NCI-H2196 treated with DMSO at 0.1 percent for 48 hours (cell line): ENCODE measurements around the gene TMEM45A.
A peak's percentile ranks its signal among the peaks of the same experiment; 100 is the strongest.
"Not testable (repeated sequence)": the region's sequence is repeated elsewhere in the genome, so short reads cannot be mapped to it uniquely, and the experiment has no call there.

ENCODE experiments used
- DNase-seq: peaks from one replicate; lab custom pipeline; 2025; ENCODE audit not compliant: unreplicated experiment; lab: John Stamatoyannopoulos, UW

TMEM45A gene

DNA sequence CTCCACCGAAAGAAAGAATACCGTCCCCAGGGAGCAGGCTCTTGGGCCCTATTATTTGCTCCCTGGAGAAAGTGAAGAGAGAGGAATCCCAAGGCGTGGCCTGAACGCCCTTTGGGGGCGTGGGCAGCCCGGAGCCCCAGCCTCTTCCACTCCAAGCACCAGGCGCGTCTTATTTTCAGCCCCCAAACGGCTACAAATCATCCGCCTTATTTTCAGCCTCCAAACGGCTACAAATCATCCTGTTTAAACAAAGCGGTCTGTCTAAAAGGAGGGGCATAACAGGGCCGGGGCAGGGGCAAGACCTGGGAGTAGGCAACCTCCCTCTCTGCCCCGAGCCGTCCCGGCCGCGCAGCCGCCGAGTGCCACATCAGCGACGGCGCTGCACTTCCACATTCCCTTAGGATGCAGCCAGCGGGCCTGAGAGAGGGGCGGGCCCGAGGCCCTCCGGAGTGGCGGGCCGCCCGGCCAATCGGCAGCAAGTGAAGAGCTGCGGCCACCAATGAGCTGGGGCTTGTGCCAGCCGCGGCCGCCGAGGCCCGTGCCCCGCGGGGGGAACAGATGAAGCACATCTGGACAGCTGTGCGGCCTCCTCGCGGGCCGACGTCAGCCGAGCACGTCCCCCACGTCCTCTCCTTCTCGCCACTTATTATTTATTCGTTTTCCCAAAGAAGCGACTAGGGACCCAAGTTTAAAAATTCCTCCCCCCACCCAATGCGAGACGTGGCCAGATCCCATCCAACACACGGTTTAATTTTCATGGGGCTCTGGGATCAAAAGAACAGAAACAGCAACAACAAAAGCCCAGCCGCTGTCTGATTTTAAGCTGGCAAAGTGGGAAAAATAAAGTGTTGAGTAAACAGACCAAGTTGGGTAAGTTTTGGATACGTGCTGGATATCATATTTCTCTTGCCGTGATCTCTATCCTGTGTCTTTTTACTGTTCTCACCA, at the start of gene TMEM45A:
Gene TMEM45A, plus strand, starts transcription at position 561 of the 948 bp plus-strand sequence. CDS start 62,593 bp downstream, outside the sequence.
- peak; percentile 66 for DNase-seq

GRCh38 chr3:100443690-100444089, 48.7 kb upstream of the TMEM45A start:
- no peak for DNase-seq

DNA sequence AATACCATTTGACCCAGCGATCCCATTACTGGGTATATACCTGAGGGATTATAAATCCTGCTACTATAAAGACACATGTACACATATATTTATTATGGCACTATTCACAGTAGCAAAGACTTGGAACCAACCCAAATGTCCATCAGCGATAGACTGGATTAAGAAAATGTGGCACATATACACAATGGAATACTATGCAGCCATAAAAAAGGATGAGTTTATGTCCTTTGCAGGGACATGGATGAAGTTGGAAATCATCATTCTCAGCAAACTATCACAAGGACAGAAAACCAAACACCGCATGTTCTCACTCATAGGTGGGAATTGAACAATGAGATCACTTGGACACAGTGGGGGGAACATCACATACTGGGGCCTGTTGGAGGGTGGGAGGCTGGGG, 45.4 kb upstream of the TMEM45A start:
- DNase-seq: not testable (repeated sequence)

DNA sequence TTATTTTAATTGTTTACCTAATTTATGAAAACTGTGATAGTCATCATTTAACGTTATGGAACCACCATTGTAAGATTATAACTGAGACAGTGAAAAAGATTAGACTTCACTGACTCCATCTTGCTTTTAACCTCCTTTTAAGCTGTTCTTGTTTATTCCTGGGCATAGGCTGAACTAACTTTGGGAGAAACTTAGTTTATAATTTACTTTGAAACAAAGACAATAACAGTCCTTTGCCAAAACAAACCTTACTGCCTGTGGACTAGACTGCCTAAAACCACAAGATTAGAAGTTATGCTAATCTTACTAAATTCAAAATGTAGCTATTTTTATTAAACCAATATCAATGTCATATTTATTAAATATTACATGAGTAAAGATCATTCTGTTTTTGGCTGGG, 44.3 kb upstream of the TMEM45A start:
- no peak for DNase-seq

DNA sequence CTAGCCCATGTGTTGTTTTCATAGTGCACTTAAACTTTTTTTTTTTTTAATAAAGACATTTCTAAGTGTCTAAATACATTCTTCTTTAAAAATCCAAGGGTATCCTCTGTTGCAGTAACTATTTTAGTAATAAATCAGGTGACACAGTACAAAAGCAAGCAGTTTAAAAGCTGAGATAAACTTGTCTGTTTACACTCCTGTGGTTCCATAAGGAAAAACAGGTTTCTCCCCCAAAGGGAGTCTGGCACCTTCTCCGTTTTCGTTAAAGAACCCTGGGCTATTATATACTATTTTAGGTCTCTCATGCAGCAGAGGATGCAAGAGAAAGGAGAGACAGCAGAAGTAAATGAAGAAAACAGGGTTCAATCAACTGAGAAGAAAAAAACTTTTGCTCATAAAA, 43.2 kb upstream of the TMEM45A start:
- no peak for DNase-seq

DNA sequence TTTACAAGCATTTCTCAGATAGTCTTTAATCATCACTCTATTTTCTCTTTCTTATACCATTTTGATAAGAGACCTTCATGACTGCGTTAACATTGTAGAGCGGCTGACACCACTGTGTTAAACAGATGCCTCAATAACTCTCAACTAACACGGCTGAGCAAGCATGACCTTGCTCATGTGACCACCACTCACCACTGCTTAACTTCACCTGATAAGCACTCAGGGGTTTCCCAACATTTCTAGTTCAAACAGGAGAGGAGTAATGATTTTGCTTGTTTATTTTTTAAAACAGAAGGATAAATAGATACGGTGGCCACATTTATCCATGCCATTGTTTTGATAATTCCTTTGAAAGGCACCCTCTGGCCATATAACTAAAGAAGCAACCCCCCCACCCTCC, 37.7 kb upstream of the TMEM45A start:
- DNase-seq: no peak

GRCh38 chr3:100455841-100456550, 36.4 kb upstream of the TMEM45A start:
- DNase-seq: no peak

- no peak for DNase-seq
Observed at GRCh38 chr3:100456745-100457144, 35.7 kb upstream of the TMEM45A start.

DNA sequence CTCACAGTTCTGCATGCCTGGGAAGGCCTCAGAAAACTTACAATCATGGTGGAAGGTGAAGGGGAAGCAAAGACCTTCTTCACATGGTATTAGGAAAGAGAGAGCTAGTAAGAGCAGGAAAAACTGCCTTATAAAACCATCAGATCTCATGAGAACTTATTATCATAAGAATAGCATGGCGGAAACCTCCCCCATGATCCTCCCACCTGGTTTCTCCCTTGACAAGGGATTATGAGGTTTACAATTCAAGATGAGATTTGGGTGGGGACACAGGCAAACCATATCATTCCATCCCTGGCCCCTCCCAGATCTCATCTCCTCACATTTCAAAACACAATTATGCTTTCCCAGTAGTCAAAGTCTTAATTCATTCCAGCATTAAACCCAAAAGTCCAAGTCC, 34.6 kb upstream of the TMEM45A start:
- DNase-seq: no peak

DNA sequence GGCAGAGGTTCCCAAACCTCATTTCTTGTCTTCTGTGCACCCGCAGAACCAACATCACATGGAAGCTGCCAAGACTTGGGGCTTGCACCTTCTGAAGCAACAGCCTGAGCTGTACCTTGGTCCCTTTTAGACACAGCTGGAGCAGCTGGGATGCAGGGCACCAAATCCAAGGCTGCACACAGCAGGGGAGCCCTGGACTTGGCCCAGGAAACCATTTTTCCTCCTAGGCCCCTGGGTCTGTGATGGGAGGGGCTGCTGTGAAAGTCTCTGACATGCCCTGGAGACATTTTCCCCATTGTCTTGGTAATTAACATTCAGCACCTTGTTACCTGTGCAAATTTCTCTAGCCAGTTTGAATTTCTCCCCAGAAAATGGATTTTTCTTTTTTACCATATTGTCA, 33.6 kb upstream of the TMEM45A start:
- no peak for DNase-seq

DNA sequence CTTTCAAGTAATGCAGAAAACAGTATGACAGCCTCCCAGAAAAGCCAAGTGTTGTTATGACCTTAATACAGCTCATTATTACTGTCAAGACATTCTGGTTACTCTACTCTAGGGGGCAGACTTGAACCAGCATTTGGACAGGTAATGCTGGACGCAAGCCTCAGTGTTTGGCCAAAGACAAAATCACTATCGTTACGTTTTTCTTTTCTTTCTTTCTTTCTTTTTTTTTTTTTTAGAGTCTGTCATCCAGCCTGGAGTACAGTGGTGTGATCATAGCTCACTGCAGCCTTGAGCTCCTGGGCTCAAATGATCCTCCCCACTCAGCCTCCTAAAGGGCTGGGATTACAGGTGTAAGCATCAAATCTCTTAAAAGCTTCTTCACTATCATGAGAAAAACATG, 29.4 kb upstream of the TMEM45A start:
- peak; percentile 29 for DNase-seq

DNA sequence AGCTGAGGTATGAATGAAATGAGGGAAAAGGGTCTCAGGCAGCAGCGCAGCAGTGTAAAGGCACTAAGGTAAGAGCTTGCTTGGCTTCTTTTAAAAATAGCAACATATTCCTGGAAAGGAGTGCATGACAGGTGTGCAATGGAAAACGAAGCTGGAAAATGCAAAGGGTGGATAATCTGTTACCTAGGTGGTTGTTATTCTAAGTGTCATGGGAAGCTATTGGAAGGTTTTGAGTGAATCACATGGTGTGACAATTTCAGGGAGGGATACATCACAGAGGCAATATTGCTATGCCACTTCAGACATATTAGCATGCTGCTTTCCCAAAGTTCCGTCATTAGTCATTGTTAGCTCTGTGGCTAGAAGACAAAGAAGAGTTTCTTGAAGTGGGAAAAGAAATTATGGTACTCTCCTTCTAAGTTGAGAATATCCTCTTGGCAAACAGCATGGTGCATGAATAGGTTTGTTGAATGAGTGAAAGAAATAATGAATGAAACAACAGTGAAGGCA, 28.7 kb upstream of the TMEM45A start:
- no peak for DNase-seq

DNA sequence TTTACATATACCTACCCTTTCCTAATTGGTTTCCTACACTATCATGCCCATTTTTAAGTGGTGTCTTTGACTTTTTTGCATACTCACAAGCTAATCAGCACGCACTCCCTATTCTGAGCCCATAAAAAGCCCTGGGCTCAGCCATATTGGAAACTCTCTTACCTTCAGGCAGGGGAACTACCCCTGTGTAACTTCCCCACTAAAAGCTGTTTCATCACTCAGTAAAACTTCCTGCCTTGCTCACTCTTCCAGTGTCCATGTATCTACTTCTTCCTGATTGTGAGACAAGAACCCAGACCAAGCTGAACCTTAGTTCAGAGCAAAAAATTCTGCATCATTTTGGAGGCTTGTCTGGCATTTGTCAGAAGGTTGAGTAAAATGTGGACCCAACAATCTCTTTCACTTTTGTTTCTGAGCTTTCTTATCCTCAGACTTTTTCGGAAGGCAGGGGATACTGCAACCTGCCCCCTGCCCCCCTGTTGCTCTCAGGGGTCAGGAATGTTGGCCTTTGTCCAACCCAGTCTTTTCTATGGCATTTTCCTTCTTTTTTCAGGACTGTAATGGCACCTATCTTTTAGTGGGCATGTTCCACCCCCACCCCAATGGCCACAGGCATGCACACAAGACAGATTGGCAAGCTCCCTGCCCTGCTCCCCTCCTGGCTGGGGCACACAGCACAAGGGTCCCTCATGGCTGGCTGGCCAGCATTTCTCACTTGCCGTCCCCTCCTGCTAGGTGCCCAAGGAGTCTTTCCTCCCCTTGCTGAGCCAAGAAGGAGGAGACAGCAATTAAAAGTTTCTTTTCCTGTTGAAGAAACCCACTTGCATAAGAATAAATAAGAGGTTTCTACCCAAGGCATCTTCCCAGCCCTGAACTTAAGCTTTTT, 26.3 kb upstream of the TMEM45A start:
- no peak for DNase-seq

DNA sequence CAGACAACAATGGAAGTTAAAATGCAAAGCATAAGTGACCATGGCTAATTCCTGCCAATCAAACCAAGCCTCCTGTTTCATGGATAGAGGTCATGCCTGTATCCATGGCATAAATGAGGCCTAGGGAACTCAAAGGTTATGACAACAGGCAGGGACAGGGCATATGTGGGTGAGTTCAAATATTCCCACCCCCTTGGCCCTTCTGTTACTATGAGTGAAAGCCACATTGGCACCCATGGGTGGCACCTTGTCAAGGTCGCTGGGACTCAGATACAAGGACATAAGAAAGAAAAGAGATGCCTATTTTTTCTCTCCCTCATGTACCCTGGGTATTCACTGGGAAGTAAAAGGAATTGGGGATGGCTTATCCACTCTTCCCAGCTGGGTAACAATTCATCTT, 25.3 kb upstream of the TMEM45A start:
- no peak for DNase-seq

DNA sequence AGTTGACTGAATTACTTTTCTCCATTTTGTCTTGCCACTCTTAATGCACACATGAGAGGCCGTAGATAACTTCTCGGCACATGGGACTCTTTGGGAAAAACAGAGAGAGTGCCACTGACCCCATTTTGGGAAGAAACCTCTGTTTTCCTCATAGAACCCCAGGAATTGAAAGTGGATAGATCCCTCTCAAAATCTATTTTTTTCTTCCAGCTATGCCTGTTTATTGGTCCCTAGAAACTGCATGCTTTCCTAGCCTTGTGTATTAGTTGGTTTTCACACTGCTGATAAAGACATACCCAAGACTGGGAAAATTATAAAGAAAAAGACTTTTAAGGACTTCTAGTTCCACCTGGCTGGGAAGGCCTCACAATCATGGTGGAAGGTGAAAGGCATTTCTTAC, 23.7 kb upstream of the TMEM45A start:
- no peak for DNase-seq

DNA sequence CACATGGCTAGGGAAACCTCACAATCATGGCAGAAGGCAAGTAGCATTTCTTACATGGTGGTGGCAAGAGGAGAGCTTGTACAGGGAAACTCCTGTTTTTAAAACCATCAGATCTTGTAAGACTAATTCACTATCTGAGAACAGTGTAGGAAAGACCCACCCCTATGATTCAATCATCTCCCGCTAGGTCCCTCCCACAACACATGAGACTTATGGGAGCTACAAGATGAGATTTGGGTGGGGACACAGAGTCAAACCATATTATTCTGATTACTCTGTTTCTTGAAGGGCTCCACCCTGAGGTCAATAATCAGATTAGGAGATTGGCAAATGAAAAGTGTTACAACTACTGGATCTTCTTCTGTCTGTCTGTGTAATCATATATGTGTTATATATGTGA, 21.5 kb upstream of the TMEM45A start:
- DNase-seq: no peak

DNA sequence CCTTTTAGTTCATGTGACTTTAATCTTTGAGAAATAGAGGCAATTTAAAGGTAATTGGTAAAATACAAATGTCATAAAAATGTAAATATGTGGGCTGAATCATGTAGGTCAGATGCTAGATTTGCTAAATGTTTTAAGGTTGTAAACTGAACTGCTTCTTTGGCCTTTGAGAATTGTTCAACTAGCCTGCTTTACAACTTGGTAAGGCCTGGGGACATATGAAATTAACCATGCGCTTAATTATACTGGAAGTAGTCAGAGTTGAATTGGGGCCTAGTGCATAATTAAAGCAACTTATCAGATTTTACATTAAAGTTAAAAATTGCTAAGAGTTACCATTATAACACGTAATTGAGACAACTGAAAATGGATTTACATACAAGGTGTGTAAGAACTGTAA, 21.0 kb upstream of the TMEM45A start:
- DNase-seq: no peak

- not testable (repeated sequence) for DNase-seq
Observed at GRCh38 chr3:100477851-100478360, 14.5 kb upstream of the TMEM45A start.

GRCh38 chr3:100478521-100478920, 13.9 kb upstream of the TMEM45A start:
- not testable (repeated sequence) for DNase-seq

DNA sequence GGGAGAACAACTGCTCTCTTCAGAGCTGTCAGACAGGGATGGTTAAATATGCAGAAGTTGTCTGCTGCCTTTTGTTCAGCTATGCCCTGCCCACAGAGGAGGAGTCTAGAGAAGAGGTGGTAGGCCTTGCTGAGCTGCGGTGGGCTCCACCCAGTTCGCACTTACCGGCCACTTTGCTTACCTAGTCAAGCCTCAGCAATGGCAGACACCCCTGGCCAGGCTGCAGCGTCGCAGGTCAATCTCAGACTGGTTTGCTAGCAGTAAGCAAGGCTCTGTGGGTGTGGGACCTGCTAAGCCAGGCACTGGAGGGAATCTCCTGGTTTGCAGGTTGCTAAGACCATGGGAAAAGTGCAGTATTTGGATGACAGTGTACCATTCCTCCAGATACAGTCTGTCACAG, 12.3 kb upstream of the TMEM45A start:
- no peak for DNase-seq

GRCh38 chr3:100482176-100482575, 10.2 kb upstream of the TMEM45A start:
- no peak for DNase-seq
